Ishikawa (cell line): ENCODE results near the gene PLCG1.

Experiments used
- CEBPB ChIP-seq: IDR thresholded peaks from 2 replicates; pipeline ENCODE4 v1.6.1; 2012
- CREB1 ChIP-seq: IDR thresholded peaks from 2 replicates; pipeline ENCODE4 v1.6.1; 2012; ENCODE audit warnings: low read depth
- EGR1 ChIP-seq: IDR thresholded peaks from 2 replicates; pipeline ENCODE4 v1.6.1; 2012
- EP300 ChIP-seq: IDR thresholded peaks from 2 replicates; pipeline ENCODE4 v1.6.1; 2012; ENCODE audit warnings: borderline replicate concordance
- FOXM1 ChIP-seq: IDR thresholded peaks from 2 replicates; pipeline ENCODE4 v1.6.1; 2012; ENCODE audit warnings: low read depth, borderline replicate concordance
- NFIC ChIP-seq: IDR thresholded peaks from 2 replicates; pipeline ENCODE4 v1.6.1; 2012
- RAD21 ChIP-seq: IDR thresholded peaks from 2 replicates; pipeline ENCODE4 v1.6.1; 2012; ENCODE audit warnings: low read depth
- TAF1 ChIP-seq: IDR thresholded peaks from 2 replicates; pipeline ENCODE4 v1.6.1; 2012; ENCODE audit warnings: low read depth, mild to moderate bottlenecking
- TCF12 ChIP-seq: IDR thresholded peaks from 2 replicates; pipeline ENCODE4 v1.6.1; 2012; ENCODE audit warnings: low read depth
- TEAD4 ChIP-seq: IDR thresholded peaks from 2 replicates; pipeline ENCODE4 v1.6.1; 2012
- YY1 ChIP-seq: IDR thresholded peaks from 2 replicates; pipeline ENCODE4 v1.6.1; 2012; ENCODE audit warnings: low read depth
- ZBTB7A ChIP-seq: IDR thresholded peaks from 2 replicates; pipeline ENCODE4 v1.6.1; 2012; ENCODE audit warnings: low read depth
- TF ChIP-seq, protein P1 (sequence below): IDR thresholded peaks from 2 replicates; pipeline ENCODE4 v1.6.1; 2012
- TF ChIP-seq, protein P2 (sequence below): IDR thresholded peaks from 2 replicates; pipeline ENCODE4 v1.6.1; 2012; ENCODE audit warnings: low read depth, mild to moderate bottlenecking
- TF ChIP-seq, protein P3 (sequence below): IDR thresholded peaks from 2 replicates; pipeline ENCODE4 v1.6.1; 2012

The PLCG1 gene

DNA sequence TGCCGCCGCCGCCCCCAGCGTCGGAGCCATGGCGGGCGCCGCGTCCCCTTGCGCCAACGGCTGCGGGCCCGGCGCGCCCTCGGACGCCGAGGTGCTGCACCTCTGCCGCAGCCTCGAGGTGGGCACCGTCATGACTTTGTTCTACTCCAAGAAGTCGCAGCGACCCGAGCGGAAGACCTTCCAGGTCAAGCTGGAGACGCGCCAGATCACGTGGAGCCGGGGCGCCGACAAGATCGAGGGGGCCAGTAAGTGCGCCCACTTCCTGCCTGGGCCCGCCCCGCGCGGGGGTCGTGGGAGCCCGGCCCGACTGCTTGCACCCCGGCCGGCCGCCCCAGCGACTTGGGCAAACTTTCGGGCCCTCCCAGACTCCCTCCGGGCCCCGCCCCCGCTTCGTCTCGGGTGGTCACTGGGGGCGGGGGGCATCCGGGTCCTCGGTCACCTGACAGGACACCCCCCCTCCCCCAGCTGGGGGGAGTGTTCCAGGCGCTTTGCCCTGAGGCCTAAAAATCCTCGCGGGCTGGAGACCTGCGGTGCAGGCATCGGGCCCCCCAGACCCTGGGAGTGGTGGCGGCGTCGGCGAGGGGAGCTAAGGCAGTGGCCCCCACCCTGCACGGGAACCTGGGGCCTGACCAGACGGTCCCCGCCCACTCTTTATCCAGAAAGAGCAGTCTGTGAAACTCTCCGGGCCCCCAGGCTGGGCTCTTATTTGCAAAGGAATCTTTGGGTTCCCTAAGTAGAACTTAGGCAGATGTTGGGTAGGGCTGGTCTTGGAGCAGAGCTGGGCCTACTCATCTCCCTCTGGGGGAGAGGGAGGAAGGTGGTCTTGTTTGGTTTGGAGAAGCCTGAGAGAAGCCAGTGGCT is 501 bp downstream of the PLCG1 start:
- TF ChIP-seq, protein P1, sequence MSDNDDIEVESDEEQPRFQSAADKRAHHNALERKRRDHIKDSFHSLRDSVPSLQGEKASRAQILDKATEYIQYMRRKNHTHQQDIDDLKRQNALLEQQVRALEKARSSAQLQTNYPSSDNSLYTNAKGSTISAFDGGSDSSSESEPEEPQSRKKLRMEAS: peak; percentile 32
- TF ChIP-seq NFIC: peak; percentile 38; the same call in 1 of the 2 replicates
- TF ChIP-seq, protein P2, sequence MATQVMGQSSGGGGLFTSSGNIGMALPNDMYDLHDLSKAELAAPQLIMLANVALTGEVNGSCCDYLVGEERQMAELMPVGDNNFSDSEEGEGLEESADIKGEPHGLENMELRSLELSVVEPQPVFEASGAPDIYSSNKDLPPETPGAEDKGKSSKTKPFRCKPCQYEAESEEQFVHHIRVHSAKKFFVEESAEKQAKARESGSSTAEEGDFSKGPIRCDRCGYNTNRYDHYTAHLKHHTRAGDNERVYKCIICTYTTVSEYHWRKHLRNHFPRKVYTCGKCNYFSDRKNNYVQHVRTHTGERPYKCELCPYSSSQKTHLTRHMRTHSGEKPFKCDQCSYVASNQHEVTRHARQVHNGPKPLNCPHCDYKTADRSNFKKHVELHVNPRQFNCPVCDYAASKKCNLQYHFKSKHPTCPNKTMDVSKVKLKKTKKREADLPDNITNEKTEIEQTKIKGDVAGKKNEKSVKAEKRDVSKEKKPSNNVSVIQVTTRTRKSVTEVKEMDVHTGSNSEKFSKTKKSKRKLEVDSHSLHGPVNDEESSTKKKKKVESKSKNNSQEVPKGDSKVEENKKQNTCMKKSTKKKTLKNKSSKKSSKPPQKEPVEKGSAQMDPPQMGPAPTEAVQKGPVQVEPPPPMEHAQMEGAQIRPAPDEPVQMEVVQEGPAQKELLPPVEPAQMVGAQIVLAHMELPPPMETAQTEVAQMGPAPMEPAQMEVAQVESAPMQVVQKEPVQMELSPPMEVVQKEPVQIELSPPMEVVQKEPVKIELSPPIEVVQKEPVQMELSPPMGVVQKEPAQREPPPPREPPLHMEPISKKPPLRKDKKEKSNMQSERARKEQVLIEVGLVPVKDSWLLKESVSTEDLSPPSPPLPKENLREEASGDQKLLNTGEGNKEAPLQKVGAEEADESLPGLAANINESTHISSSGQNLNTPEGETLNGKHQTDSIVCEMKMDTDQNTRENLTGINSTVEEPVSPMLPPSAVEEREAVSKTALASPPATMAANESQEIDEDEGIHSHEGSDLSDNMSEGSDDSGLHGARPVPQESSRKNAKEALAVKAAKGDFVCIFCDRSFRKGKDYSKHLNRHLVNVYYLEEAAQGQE: no peak
- TF ChIP-seq ZBTB7A: peak; percentile 94
- no peak for TF ChIP-seq CREB1
- TF ChIP-seq EGR1: no peak
- no peak for TF ChIP-seq TCF12
- TF ChIP-seq, protein P3, sequence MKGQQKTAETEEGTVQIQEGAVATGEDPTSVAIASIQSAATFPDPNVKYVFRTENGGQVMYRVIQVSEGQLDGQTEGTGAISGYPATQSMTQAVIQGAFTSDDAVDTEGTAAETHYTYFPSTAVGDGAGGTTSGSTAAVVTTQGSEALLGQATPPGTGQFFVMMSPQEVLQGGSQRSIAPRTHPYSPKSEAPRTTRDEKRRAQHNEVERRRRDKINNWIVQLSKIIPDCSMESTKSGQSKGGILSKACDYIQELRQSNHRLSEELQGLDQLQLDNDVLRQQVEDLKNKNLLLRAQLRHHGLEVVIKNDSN: peak; percentile 89
- 0 out of 2 replicates have a peak, but pooled peaks have one; percentile 1 for TF ChIP-seq YY1
- TF ChIP-seq TEAD4: no peak
- TF ChIP-seq TAF1: no peak

DNA sequence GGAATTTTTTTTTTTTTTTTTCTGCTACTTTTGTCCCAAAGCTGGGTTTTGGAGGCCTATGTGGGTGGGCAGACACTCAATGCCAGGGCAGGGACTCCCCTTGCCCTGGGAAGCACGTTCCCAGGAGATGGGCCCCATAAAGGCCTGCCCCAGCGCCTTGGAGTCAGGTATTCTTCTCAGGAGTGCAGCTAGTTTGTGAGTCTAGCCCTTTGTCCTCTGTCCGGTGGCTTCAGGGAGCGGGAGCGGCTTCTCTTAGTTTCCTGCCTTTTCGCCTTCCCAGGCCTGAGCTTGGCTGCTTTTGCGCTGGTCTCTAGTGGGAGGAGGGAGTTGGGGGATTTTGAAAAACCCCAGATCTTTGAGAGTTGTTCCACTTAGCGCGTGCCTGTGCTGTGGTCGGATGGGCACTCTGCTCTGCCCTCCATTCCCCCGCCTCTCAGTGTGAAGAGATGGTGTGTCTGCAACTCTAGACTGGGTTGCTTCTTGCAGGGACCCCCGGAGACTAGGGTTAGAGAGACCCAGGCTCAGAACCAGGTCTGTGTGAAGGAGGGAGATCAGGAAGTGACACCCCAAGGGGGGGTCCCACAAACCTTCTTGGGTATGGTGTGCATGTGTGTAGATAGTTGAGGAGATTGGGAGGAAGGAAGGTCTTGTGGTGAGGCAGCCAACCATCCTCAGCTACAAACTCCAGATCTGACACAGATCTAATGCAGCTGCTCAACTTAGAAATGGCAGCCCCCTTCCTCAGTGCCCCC is 1.3 kb downstream of the PLCG1 start:
- TF ChIP-seq TAF1 (no peak), FOXM1 (no peak), YY1 (no peak), ZBTB7A (no peak), TEAD4 (no peak), NFIC (no peak), EP300 (no peak), EGR1 (no peak)
- TF ChIP-seq, protein P3: no peak

DNA sequence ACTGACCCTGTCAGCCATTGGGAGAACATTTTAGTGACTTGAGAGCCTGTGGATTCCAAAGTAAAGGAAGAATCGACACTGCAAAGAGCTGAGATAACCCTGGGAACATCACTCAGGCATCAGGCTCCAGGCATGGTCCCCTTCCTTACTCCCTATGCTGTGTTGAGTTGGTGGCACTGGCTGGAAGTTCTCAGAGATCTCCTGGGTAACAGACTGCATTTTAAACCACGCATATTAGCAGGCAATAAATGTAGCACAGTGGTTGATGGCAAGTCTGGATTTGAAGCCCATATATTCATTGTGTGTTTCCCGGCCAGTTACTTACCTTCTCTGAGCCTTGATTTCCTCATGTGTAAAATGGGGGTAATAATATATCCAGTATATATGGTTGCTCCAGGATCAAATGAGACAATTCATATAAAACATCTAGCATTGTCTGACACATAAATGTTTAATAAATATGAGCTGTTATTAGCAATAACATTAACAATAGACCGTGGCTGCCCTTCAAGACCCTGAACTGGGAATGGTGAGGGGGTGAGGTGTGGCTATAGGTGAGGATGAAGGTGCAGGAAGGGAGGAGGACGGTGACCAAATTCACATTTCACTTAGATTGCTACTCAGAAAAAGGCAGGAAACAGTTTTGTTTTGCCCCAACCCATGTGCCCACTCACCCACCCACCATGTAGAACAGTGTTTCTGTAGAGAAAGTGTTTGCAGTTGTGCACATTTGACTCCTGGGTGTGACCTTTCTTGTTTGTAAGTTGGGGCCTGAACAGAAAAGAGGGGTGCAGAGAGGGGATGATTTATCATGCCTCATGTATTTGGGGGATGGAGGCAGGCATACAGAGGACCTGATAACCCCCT is 2.1 kb downstream of the PLCG1 start:
- TF ChIP-seq EGR1 (no peak), CEBPB (no peak), ZBTB7A (no peak), TEAD4 (no peak), RAD21 (no peak), NFIC (no peak), YY1 (no peak)
- TF ChIP-seq, protein P2: no peak
- TF ChIP-seq, protein P1: no peak

DNA sequence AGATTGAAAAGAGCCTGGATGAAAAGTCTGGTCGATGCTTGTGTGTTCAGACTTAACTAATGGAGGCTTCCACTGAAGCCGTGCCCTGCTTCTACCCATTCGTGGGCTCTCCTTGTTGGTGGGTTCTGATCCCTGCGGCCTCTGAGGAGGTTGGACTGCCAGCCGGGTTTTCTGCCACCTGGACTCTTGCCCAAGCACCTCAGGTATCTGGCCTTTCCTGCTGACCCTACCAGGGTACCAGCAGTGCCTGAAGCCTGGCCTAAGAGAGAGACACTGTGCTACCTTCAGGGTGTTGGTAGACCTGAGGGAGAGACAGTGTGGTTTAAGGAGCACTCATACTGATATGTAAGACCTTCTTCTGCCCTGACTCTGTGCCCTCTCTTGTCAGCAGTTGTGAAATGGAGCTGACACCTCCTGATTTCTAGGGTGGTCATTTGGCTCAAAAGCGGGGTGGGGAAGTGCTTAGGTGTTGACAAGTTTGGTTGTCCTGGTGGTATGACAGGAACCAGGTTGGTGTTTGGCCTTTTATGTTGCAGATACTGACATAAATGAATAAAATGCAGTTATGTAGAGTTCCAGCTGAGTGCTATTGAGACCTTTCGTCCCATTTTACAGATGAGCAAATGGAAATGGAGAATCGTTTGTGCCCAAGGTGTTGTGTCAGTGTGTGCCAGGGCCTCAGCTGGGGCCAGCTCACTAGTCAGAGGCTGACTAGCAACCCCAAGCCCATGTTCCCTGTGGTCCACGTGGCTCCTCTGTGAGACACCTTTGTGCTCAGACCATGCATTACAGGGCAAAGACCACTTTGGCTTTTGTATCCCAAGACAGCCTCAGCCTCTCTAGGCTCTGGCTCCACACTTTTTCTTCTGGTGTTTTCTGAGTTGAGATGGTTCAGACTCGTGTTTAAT is 3.1 kb downstream of the PLCG1 start:
- TF ChIP-seq, protein P2: no peak
- TF ChIP-seq, protein P3: no peak
- TF ChIP-seq RAD21: no peak
- no peak for TF ChIP-seq CEBPB
- TF ChIP-seq TAF1: no peak
- TF ChIP-seq NFIC: no peak
- no peak for TF ChIP-seq CREB1
- TF ChIP-seq, protein P1: no peak
